ENCODE results near the gene DNAH1. TPM values are rescaled to one million over a fixed set of nuclear protein-coding genes. Genes with fewer than 3 reads are reported as not detected.

DNAH1 gene
- total RNA-seq, 2 donors from 2014 or later, result 7.0 to 9.1 TPM

GRCh38 chr3:52430416-52430810, 114.3 kb downstream of the DNAH1 start:
- no peak for TF ChIP-seq CTCF (IDR thresholded peaks at IDR 0.05)
- H3K4me1 ChIP-seq, result no peaks in the 10 kb centered on the region
- intact Hi-C loops (cut with DNase I), result no loop called here
- DNase-seq, result no peak
- no peaks in the 10 kb centered on the region for H3K27me3 ChIP-seq
- no peak overlapping the region for H3K9ac ChIP-seq (ENCODE audit: low read depth in 2 of 2, low read length in 2 of 2)
- H3K9me3 ChIP-seq, result no peaks in the 10 kb centered on the region
- H3K4me3 ChIP-seq, result no peak overlapping the region
- H3K36me3 ChIP-seq, result no peaks in the 10 kb centered on the region
- no peak overlapping the region for H3K27ac ChIP-seq

GRCh38 chr3:52431459-52432223, 115.5 kb downstream of the DNAH1 start:
- no peak for TF ChIP-seq CTCF (IDR thresholded peaks at IDR 0.05)
- H3K27ac ChIP-seq, result no peak overlapping the region
- no peaks in the 10 kb centered on the region for H3K9me3 ChIP-seq
- H3K9ac ChIP-seq (ENCODE audit: low read depth in 2 of 2, low read length in 2 of 2), result no peak overlapping the region
- no peak for DNase-seq
- H3K4me3 ChIP-seq, result no peak overlapping the region
- H3K36me3 ChIP-seq, result no peaks in the 10 kb centered on the region
- H3K4me1 ChIP-seq, result no peaks in the 10 kb centered on the region
- intact Hi-C loops (cut with DNase I), result no loop called here
- H3K27me3 ChIP-seq, result no peaks in the 10 kb centered on the region

- intact Hi-C loops (cut with DNase I), result no loop called here
- no peak for TF ChIP-seq CTCF (IDR thresholded peaks at IDR 0.05)
- no peaks in the 10 kb centered on the region for H3K36me3 ChIP-seq
- H3K27ac ChIP-seq, result no peak overlapping the region
- H3K4me3 ChIP-seq, result no peak overlapping the region
- no peak overlapping the region for H3K9ac ChIP-seq (ENCODE audit: low read depth in 2 of 2, low read length in 2 of 2)
- no peaks in the 10 kb centered on the region for H3K27me3 ChIP-seq
- no peak for DNase-seq
- H3K4me1 ChIP-seq, result no peaks in the 10 kb centered on the region
- no peaks in the 10 kb centered on the region for H3K9me3 ChIP-seq
Observed at GRCh38 chr3:52432225-52432624, 116.1 kb downstream of the DNAH1 start.

- TF ChIP-seq CTCF (IDR thresholded peaks at IDR 0.05), result no peak
- no peak for DNase-seq
- intact Hi-C loops (cut with DNase I), result no loop called here
- Histone ChIP-seq H3K4me1 (no peaks in the 10 kb centered on the region), H3K36me3 (no peaks in the 10 kb centered on the region), H3K4me3 (no peak overlapping the region), H3K9me3 (no peaks in the 10 kb centered on the region), H3K9ac (ENCODE audit: low read depth in 2 of 2, low read length in 2 of 2) (no peak overlapping the region), H3K27me3 (no peaks in the 10 kb centered on the region), H3K27ac (no peak overlapping the region)
Observed at GRCh38 chr3:52432691-52433141, 116.6 kb downstream of the DNAH1 start.

- H3K4me1 ChIP-seq, result no peaks in the 10 kb centered on the region
- H3K4me3 ChIP-seq, result no peak overlapping the region
- H3K36me3 ChIP-seq, result no peaks in the 10 kb centered on the region
- H3K9me3 ChIP-seq, result no peaks in the 10 kb centered on the region
- H3K27me3 ChIP-seq, result no peaks in the 10 kb centered on the region
- no peak for DNase-seq
- TF ChIP-seq CTCF (IDR thresholded peaks at IDR 0.05), result no peak
- no peak overlapping the region for H3K27ac ChIP-seq
- no peak overlapping the region for H3K9ac ChIP-seq (ENCODE audit: low read depth in 2 of 2, low read length in 2 of 2)
- intact Hi-C loops (cut with DNase I), result no loop called here
Observed at GRCh38 chr3:52433328-52433995, 117.3 kb downstream of the DNAH1 start.

Measured in colonic mucosa (tissue), 4 donors.